Measurements from ENCODE around the gene CHST9.
"Not testable (repeated sequence)": the region's sequence is repeated elsewhere in the genome, so short reads cannot be mapped to it uniquely, and the experiment has no call there.

CHST9 gene

GRCh38 chr18:27185025-27185763 lies at the start of gene CHST9:
CHST9 (minus strand) TSS chr18:27185308; CDS start chr18:27142809, 42,499 bp downstream.
- DNase-seq (ENCODE audit: low spot score) = peak; percentile 77

GRCh38 chr18:27232355-27232754 lies 47.2 kb upstream of the CHST9 start:
- DNase-seq (ENCODE audit: low spot score) = not testable (repeated sequence)

- DNase-seq (ENCODE audit: low spot score) = not testable (repeated sequence)
Observed at GRCh38 chr18:27231671-27232070, 46.6 kb upstream of the CHST9 start.

GRCh38 chr18:27231221-27231620 lies 46.1 kb upstream of the CHST9 start:
- DNase-seq (ENCODE audit: low spot score) = not testable (repeated sequence)

- DNase-seq (ENCODE audit: low spot score) = no peak
Observed at GRCh38 chr18:27227721-27228120, 42.6 kb upstream of the CHST9 start.

GRCh38 chr18:27226556-27227075 lies 41.5 kb upstream of the CHST9 start:
- DNase-seq (ENCODE audit: low spot score) = no peak

GRCh38 chr18:27225947-27226481 lies 40.9 kb upstream of the CHST9 start:
- no peak for DNase-seq (ENCODE audit: low spot score)

- peak; percentile 65 for DNase-seq (ENCODE audit: low spot score)
Observed at GRCh38 chr18:27223526-27224291, 38.6 kb upstream of the CHST9 start.

GRCh38 chr18:27214831-27215230 lies 29.7 kb upstream of the CHST9 start:
- no peak for DNase-seq (ENCODE audit: low spot score)

- no peak for DNase-seq (ENCODE audit: low spot score)
Observed at GRCh38 chr18:27213123-27213717, 28.1 kb upstream of the CHST9 start.

- no peak for DNase-seq (ENCODE audit: low spot score)
Observed at GRCh38 chr18:27211569-27211968, 26.5 kb upstream of the CHST9 start.

- no peak for DNase-seq (ENCODE audit: low spot score)
Observed at GRCh38 chr18:27206411-27206810, 21.3 kb upstream of the CHST9 start.

GRCh38 chr18:27202741-27203140 lies 17.6 kb upstream of the CHST9 start:
- DNase-seq (ENCODE audit: low spot score) = no peak

GRCh38 chr18:27198036-27198435 lies 12.9 kb upstream of the CHST9 start:
- DNase-seq (ENCODE audit: low spot score) = no peak

GRCh38 chr18:27188309-27188708 lies 3.2 kb upstream of the CHST9 start:
- DNase-seq (ENCODE audit: low spot score) = no peak

GRCh38 chr18:27185897-27186296 lies 789 bp upstream of the CHST9 start:
- no peak for DNase-seq (ENCODE audit: low spot score)

GRCh38 chr18:27184115-27185024 lies 738 bp downstream of the CHST9 start:
- DNase-seq (ENCODE audit: low spot score) = peak; percentile 54

GRCh38 chr18:27181726-27182125 lies 3.4 kb downstream of the CHST9 start:
- DNase-seq (ENCODE audit: low spot score) = no peak

GRCh38 chr18:27178424-27178823 lies 6.7 kb downstream of the CHST9 start:
- no peak for DNase-seq (ENCODE audit: low spot score)

GRCh38 chr18:27175914-27176313 lies 9.2 kb downstream of the CHST9 start:
- DNase-seq (ENCODE audit: low spot score) = no peak

GRCh38 chr18:27175245-27175644 lies 9.9 kb downstream of the CHST9 start:
- no peak for DNase-seq (ENCODE audit: low spot score)

Data from ecto neural progenitor cell (in vitro differentiated cells).